T-helper 1 cell (primary cell): ENCODE results near the gene KIF16B.
"Not testable (repeated sequence)": the region's sequence is repeated elsewhere in the genome, so short reads cannot be mapped to it uniquely, and the experiment has no call there.

ENCODE experiments used
- DNase-seq, 5 donors: peaks; one replicate each; pipeline ENCODE4 v3.0.0-alpha.2; 2012 to 2020

The KIF16B gene

GRCh38 chr20:16284385-16285100 is 288.7 kb downstream of the KIF16B start:
- no peak for DNase-seq

DNA sequence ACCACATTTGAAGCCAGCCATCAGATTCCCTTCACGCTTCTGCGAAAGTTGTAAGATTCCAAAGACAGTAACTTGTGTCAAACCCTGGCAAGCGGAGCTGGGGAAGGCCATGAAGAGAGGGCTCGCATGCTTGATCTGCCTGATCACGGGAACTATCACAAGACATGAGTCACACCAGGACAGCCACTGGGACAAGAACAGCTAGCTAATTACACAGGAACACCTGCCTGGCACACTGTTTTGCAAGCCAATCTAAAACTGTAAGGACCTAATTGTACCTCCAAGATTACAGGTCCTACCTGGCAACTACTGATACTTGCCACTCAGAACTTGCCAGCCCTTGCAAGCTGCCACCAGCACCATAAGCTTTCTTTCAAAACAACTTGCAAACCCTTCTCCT is 289.3 kb downstream of the KIF16B start:
- no peak for DNase-seq

- DNase-seq = no peak
Observed at GRCh38 chr20:16283307-16283706, 289.9 kb downstream of the KIF16B start.

DNA sequence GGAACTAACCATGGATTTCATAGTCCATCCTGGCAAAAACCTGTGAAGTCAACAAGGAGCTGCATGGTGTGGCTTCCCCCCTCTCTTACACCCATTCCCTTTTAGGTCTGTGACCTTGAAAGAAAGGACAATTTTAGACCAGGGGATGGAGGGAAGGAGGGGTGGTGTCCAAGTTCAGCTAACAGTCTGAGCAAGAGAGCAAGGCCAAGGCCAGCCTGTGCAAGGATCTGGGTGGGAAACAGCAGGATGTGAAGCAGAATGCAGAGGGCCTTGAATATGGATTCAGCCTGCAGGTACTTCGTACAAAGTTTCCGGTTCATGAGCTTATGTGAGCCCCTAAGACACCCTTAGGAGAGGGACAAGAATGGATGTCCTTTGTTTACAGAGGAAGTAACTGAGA is 293.0 kb downstream of the KIF16B start:
- DNase-seq = no peak

DNA sequence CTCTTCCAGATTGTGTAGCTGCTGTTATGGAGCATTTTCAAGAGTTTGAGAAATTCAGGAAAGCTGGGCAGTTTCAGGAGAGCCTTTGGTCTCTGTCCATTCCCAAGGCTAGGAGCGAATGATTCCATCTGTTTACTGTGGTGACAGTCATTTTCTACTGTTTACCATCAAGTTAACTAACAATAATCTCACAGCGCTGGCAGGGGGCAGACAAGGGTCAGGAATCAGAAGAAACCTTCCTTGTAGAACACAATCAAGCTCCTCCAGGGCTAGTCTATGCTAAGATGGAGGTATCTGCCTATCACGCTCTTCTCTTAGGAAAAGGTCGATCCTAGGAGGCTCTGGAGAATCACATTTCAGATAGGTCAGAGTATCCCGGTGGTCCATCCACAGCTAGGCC is 293.9 kb downstream of the KIF16B start:
- no peak for DNase-seq

GRCh38 chr20:16273812-16274555 is 299.3 kb downstream of the KIF16B start:
- DNase-seq = no peak

DNA sequence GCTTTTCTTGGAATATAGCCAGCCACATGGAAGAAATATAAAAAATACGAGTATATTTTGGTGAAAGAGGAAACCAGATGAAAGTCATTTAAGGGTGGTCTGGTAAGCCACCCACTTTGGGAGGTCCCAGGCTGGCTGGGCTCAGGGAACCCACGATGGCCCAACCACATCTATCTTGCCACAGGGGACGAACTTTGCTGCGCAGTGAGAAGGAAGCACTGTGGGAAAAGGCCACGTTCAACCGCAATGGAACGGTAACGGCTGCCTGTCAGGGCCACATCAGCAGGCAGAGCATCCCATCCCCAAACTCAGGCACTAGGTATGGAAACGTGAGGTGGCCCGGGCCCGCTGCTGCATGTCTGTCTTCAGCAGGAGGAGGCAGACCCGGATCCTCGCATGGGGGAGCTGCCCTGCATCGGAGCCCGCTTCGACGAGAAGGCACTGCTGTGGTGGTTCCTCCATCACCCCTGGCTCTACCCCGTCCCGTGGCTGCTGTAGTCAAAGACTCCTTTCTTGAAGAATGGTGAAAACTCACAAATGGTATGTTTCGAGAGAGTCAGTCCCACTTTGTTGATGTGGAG is 300.4 kb downstream of the KIF16B start:
- DNase-seq = no peak

DNA sequence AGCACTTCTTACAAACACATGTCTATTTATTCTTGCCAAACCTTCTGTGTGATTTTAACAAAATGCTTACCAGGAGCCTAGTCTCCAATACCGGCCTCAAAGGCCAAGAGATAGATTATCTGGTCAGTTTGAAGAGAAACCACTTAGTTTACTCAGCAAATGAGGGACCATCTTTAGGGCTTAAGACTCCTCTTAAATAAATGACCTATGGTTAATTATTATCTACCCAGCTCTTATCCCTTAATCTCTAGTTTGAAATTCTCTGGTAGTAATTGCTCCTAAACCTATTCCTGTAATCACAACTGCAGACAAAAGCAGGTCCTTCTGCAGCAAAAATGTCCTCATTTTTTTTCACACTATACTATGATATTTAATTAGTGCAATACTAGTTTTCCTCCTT is 301.8 kb downstream of the KIF16B start:
- DNase-seq = no peak

- DNase-seq = no peak
Observed at GRCh38 chr20:16270989-16271388, 302.3 kb downstream of the KIF16B start.

DNA sequence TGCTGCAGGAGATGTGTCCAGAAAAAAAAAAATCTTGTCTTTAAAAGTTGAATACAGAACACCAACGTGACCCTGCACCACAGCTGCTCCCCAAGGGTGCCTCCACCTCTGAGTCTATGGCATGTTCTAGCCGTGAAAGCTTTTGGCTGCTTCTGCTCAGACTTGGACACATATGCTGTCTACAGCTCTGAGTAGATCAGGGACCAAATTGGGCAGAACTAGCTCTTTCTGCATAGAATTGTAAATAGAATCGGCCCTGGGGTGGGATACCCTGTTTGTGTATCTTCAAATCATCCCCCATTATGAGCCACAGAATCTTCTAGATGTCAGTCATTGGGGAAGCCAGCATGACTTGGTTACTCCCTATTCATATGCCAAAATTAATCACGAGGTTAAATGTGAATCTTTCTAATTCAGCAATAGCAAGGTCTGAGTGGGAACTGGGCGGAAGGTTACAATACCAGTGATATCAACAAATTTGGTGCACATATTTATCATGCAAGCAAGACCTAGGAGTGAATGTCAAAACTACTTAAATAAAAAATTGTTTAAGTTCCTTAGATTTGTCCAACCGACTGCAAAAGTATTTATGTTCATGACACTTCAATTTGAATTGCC is 302.8 kb downstream of the KIF16B start:
- DNase-seq = no peak

- DNase-seq = no peak
Observed at GRCh38 chr20:16267526-16267925, 305.7 kb downstream of the KIF16B start.

- no peak for DNase-seq
Observed at GRCh38 chr20:16265334-16265733, 307.9 kb downstream of the KIF16B start.

GRCh38 chr20:16263582-16263981 is 309.7 kb downstream of the KIF16B start:
- DNase-seq = no peak

DNA sequence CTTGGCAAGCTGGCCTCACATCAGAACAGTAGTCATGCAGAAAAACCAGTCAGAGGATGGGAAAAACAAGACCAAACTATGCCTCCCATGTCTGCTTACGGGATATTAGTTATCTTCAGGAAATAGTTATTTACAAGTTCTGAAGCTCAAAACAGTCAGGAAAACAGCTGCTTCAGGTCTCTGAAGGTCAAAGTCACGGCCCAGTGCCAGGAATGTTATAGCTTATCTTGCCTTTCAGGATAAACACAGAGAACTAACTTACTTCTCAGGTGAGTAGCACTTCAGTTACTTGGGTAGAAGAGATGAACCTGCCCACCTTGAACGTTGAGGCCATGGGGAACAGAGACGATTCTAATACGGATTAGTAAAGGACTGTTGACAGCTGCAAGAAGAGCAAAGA is 310.7 kb downstream of the KIF16B start:
- no peak for DNase-seq

DNA sequence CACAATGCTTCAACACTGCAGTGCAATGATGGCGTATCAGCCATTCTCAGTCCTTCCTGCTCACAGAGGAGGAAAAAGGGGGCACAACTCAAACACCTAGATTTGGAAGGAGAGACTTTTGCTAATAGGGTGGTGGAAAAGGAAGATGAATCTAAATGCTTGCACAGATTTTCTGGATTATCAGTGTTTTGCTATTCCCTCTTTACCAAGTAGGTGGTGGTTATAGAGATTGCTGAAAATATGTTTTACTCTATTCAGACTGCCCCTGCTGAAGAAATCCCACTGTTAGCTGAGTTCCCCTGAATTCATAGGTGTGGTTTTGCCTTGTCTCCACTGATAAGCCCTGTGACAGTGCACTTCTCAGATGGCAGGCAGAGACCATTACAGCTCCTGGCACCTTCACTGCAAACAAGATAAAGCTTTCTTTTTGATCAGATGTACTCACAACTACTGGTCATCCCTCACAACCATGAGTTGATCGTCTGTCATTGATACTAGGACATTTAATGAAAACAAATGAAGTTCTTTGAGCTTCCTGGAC is 311.4 kb downstream of the KIF16B start:
- DNase-seq = no peak

- DNase-seq = no peak
Observed at GRCh38 chr20:16260911-16261310, 312.3 kb downstream of the KIF16B start.

DNA sequence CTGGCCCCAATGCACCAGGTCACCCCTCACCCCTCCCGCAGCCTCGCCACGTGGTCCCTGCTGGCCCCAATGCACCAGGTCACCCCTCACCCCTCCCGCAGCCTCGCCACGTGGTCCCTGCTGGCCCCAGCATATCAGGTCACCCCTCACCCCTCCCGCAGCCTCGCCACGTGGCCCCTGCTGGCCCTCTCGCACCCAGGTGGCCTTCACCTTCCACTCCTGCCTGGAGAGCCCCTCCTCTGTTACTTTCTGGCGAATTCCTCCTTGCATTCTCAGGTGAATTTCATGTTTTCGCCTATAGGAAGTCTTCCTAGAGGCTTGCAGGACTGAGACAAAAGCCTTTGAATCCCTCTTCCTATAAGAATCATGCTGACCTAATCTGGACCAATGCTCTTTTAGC is 313.1 kb downstream of the KIF16B start:
- not testable (repeated sequence) for DNase-seq

DNA sequence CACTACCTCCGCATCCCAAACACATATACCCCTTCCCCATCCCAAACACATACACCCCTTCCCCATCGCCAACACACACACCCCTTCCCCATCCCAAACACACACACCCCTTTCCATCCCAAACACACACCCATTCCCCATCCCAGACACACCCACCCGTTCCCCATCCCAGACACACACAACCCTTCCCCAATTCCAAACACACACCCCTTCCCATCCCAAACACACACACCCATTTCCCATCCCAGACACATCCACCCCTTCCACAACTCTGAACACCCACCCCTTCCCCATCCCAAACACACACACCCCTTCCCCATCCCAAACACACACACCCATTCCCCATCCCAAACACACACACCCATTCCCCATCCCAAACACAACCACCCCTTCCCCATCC is 314.5 kb downstream of the KIF16B start:
- no peak for DNase-seq

- DNase-seq = no peak
Observed at GRCh38 chr20:16257813-16258430, 315.3 kb downstream of the KIF16B start.

DNA sequence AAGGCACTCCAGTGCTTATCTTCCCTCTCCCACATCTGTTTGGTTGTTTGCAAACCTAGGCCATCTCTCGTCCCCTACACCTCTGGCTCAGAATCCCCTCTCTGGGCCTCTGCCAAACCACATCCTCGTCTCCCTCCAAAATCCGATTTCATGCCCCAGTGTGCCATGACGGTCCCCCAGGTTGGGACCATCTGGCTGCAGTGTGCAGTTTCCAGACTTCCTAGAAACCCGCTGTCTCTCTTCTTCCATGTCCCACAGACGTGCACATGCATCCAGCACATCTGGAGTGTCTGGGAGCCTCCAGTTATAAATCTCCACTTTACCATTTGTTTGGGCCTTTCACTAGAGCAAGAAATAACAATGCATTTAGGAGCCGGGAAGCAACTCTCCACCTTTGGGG is 316.2 kb downstream of the KIF16B start:
- DNase-seq = no peak

DNA sequence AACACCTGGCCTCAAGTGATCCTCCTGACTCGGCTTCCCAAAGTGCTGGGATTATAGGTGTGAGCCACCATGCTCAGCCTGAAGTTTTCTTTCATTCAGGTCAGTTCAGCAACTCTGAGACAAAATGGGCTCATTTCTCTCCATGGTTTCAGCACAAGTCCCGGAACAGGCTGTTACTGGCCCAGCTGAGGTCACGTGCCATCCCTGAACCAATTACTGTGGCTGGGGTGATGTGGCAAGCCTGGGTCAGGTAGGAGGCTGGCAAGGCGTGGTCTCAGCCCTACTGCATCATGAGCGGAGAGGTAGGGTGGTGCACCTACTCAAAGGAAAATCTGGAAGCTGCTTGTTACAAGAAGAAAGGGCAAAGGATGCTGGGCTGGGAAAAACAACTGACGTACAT is 326.4 kb downstream of the KIF16B start:
- no peak for DNase-seq

DNA sequence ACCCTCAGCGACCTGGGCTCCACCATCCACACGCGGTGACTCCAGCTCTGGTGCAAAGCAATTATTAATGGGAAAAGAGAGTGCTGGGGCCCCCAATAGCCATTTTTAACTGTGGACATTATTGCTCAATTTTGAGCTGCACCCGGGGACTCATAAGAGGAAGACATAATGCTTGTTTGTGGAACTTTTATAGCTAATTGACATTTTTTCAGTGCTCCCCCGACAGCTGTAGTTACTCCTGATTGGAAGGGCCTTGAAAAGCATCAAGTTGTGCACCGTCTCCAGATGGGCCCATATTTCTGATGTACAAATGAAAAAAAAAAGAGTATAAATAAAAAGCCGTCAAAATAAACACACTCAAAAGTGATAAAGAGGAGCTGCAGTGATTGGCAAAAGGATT is 327.0 kb downstream of the KIF16B start:
- DNase-seq = no peak

DNA sequence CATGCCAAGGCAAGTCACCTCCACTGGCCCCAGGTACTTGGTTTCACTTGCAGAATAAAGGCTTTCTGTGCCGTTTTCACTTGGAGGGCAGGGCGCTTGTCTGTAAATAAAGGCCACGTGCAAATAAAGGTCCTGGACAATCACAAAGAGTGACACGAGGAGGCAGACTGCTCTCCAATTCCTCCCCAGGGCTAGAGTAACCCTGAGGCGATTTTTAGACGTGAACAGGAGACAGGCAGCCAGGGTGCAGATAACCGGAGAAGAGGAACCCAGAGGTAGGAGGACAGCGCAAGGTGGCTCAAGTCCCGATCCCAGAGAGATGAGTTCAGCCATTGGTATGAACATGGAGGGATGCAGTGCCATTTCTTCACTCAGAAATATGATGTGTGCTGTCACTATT is 327.4 kb downstream of the KIF16B start:
- no peak for DNase-seq
